ENCODE results near the gene GRAP2. TPM values are rescaled to one million over a fixed set of nuclear protein-coding genes. Genes with fewer than 3 reads are reported as not detected.

The GRAP2 gene
- total and polyA plus RNA-seq, 3 donors from 2014 or later = 5.0 to 6.1 (median 5.3) TPM

DNA sequence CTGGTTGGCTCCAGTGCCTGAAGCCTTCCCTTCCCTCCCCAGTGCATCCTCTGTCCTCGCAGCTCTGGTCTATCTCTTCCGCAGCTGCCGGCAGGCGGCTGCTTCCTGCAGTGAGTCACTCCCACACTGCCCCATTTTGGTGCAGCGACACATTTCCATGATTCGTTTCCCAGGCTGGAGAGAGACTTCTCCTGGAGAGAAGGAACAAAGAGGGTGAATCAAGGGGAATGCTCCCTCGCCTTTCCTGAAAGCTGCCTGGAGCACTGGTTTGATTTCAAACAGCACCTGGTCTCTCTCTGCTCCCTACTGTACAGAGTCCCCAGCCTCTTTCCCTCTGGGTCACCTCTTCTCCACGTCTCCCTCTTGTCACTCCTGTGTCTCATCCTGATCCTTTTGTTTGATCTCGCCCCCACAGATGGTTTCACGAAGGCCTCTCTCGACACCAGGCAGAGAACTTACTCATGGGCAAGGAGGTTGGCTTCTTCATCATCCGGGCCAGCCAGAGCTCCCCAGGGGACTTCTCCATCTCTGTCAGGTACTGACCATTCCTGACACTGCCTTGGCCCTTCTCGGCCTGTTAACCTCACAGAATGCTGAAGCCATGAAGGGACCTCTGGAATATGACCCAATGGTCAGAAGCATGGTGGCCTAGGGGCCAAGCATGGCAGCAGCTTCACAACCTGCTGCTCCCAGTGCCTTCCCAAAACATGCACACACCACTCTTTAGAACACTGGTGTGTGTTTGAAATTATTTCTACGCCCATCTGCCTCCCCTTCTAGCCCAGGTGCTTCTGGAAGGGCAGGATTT, 59.0 kb downstream of the GRAP2 start, which contains the start of gene TMA7B:
Gene TMA7B, plus strand, starts transcription at position 758 of the 808 bp plus-strand sequence. CDS start 3,978 bp downstream, outside the sequence.
- H3K27me3 ChIP-seq = no peaks in the 10 kb centered on the region
- no peak within 1 kb of the TSS for H3K4me3 ChIP-seq
- 60 to 73% methylated on average over 13 of the region's 14 CpGs for WGBS, 2 donors
- H3K27ac ChIP-seq = no peak within 1 kb of the TSS
- H3K36me3 ChIP-seq (ENCODE audit: low read depth, missing control alignments) = no peaks in the 10 kb centered on the region
- intact Hi-C loops (cut with DNase I; ENCODE audit: low total_unique reads) = no loop called here
- no peaks in the 10 kb centered on the region for H3K9me3 ChIP-seq
- peaks cover 13% of the 10 kb centered on the region for H3K4me1 ChIP-seq
- TF ChIP-seq, protein P1, sequence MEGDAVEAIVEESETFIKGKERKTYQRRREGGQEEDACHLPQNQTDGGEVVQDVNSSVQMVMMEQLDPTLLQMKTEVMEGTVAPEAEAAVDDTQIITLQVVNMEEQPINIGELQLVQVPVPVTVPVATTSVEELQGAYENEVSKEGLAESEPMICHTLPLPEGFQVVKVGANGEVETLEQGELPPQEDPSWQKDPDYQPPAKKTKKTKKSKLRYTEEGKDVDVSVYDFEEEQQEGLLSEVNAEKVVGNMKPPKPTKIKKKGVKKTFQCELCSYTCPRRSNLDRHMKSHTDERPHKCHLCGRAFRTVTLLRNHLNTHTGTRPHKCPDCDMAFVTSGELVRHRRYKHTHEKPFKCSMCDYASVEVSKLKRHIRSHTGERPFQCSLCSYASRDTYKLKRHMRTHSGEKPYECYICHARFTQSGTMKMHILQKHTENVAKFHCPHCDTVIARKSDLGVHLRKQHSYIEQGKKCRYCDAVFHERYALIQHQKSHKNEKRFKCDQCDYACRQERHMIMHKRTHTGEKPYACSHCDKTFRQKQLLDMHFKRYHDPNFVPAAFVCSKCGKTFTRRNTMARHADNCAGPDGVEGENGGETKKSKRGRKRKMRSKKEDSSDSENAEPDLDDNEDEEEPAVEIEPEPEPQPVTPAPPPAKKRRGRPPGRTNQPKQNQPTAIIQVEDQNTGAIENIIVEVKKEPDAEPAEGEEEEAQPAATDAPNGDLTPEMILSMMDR (IDR thresholded peaks at IDR 0.05) = peak in 2 of 3 experiments; percentile 25 to 29
- TF ChIP-seq POLR2A (IDR thresholded peaks at IDR 0.05) = no peak
- DNase-seq = peak; percentile 48

DNA sequence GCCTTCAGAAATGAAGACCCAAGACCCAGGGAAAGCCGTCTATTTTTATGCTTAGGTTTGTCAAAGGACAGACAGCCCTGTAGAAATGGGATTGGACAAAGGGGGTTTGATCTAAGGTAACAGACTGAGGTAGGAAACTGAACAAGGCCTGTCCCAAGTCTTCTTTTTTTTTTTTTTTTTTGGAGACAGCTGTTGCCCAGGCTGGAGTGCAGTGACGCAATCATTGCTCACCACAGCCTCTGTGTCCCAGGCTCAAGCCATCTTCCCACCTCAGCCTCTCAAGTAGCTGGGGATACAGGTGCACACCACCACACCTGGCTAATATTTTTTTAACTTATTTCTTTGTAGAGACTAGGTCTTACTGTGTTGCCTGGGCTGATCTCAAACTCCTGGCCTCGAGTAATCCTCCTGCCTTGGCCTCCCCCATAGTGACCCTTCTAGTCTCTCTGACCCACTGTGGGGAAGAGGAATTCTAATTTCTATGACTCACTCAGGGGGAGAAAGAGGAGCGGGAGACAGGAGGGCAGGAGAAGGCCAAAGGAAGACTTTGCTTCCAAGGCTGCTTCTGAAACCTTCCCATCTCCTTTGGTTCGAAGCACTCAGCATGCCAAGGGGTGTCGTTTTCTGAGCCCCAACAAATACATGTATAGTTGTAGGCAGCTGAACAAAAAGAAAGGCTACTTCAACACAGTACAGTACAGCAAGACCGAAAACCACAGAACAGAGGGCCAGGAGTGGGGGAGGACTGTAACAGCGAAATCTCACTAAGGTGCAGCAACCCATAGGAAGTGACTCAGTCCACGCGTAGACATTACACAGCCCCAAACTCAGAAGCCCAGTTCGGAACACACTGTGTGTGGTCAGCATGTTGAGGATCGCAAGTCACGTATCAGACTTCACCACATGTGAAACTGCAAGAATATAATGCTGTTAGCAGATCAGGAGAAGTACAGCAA, 60.2 kb downstream of the GRAP2 start:
- no peak overlapping the region for H3K27ac ChIP-seq
- H3K27me3 ChIP-seq = no peaks in the 10 kb centered on the region
- peaks cover 14% of the 10 kb centered on the region for H3K4me1 ChIP-seq
- intact Hi-C loops (cut with DNase I; ENCODE audit: low total_unique reads) = no loop called here
- H3K4me3 ChIP-seq = no peak overlapping the region
- WGBS, 2 donors = 87 to 88% methylated on average over 13 of the region's 13 CpGs
- H3K36me3 ChIP-seq (ENCODE audit: low read depth, missing control alignments) = no peaks in the 10 kb centered on the region
- no peaks in the 10 kb centered on the region for H3K9me3 ChIP-seq
- no peak for DNase-seq
- TF ChIP-seq, protein P1 (IDR thresholded peaks at IDR 0.05) = no peak

DNA sequence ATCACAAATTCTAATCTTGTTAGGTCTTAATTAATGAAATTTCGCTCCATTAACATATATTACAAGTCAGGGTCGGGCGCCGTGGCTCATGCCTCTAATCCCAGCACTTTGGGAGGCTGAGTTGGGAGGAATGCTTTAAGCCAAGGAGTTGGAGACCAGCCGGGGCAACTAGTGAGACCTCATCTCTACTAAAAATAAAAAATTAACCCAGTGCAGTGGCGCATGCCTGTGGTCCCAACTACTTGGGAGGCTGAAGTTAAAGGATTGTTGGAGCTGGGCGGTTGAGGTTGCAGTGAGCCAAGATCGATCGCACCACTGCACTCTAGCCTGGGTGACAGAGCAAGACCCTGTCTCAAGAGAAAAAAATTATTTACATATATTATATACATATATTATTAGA, 61.2 kb downstream of the GRAP2 start:
- DNase-seq = no peak
- Histone ChIP-seq H3K36me3 (ENCODE audit: low read depth, missing control alignments) (no peaks in the 10 kb centered on the region), H3K4me1 (peaks cover 21% of the 10 kb centered on the region), H3K27ac (no peak overlapping the region), H3K9me3 (no peaks in the 10 kb centered on the region), H3K27me3 (no peaks in the 10 kb centered on the region), H3K4me3 (no peak overlapping the region)
- TF ChIP-seq, protein P1 (IDR thresholded peaks at IDR 0.05) = no peak
- TF ChIP-seq POLR2A (IDR thresholded peaks at IDR 0.05) = no peak
- intact Hi-C loops (cut with DNase I; ENCODE audit: low total_unique reads) = no loop called here
- 87 to 90% methylated on average over 9 of the region's 9 CpGs for WGBS, 2 donors

DNA sequence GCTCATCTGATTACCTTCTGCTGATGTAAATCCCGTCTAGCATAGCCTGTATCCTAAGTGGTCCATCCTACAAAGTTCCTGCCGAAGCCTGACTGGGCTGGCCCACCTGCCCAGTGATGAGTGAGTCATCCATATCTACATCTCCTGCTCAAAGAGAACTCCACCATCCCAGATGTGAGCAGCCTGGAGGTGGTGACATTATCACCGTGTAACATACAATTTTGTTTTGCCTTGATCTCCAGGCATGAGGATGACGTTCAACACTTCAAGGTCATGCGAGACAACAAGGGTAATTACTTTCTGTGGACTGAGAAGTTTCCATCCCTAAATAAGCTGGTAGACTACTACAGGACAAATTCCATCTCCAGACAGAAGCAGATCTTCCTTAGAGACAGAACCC, 64.9 kb downstream of the GRAP2 start:
- intact Hi-C loops (cut with DNase I; ENCODE audit: low total_unique reads) = no loop called here
- H3K36me3 ChIP-seq (ENCODE audit: low read depth, missing control alignments) = no peaks in the 10 kb centered on the region
- no peaks in the 10 kb centered on the region for H3K27me3 ChIP-seq
- H3K4me1 ChIP-seq = peaks cover 40% of the 10 kb centered on the region
- no peak overlapping the region for H3K27ac ChIP-seq
- DNase-seq = no peak
- 72 to 82% methylated on average over 5 of the region's 5 CpGs for WGBS, 2 donors
- H3K4me3 ChIP-seq = no peak overlapping the region
- no peaks in the 10 kb centered on the region for H3K9me3 ChIP-seq
- TF ChIP-seq, protein P1 (IDR thresholded peaks at IDR 0.05) = no peak
- TF ChIP-seq POLR2A (IDR thresholded peaks at IDR 0.05) = no peak
